DMS53 treated with DMSO at 0.1 percent for 48 hours (cell line): ENCODE results near the gene DNHD1.

ENCODE experiments used
- DNase-seq: peaks from one replicate; lab custom pipeline; 2025; ENCODE audit not compliant: unreplicated experiment; lab: John Stamatoyannopoulos, UW

The DNHD1 gene

DNA sequence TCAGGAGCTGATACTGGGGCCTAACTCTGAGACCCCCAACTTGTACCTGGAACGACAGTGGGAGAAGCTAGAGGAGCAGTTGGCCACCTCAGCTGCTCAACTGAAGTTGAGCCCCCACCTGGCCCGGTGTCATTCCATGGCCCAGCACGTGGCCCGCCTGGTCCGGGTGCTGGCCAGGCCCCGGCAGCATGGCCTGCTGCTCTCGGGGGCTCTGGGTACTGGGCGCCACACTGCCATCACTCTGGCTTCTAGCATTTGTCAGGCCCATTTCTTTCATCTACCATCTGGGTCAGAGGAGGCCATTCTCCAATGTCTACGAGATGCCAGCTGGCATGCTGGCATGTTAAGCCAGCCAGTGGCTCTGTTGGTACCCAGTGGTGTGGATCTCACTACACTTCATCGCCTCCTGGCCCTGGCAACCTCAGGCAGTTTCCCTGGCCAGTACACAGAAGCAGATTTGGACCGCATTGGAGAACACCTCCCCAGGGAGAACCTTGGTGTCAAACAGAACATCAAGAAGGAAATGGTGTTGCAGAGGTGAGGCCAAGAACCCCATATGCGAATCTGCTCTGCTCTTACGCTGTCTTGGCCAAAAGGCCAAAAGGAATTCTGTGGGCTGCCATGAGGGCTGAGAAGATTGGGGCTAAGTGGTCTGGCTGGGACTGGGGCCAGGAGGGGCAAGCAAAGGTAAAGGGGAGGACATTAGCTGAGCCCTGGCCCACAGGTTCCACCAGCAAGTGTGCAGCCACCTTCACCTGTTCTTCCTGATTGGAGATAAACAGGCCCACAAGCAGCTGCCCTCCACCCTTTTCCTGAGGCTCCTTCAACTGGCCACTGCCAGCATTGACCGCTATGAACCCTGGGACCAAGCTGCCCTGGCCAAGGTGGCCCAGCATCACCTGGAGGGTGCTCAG, 60.9 kb downstream of the DNHD1 start:
- DNase-seq, result no peak

DNA sequence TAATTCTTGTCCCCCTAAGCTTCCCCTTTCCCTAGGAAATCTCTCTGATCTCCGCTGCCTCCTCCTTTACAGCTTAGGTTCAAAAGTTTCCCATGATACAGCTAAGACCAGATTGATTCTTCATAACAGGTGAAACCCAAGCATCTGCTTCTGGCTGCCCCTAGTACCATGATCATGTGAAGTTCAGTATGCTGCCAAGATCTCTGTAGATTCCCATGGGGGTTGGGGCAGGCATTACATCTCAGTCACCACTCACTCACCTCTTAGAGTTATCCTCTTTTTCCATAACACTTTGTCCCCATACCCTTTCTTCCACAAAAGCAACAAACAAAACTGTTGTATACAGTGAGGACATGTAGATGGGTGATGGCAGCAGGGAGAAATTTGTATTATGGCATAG, 62.3 kb downstream of the DNHD1 start:
- no peak for DNase-seq

DNA sequence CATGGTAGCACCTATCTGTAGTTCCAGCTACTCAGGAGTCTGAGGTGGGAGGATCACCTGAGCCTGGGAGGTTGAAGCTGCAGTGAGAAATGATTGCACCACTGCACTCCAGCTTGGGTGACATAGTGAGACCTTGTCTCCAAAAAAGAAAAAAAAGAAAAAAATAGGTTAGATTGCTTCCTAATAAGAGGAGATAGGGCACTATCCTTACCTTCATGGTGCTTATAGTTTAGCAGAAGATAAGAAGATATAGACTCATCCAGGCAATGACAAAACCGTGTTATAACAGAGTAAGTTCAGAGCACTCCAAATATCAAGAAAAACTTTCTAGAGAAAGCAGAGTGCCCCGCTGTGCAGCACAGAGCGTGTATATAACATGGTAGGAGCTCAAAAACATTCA, 64.2 kb downstream of the DNHD1 start:
- DNase-seq, result no peak

DNA sequence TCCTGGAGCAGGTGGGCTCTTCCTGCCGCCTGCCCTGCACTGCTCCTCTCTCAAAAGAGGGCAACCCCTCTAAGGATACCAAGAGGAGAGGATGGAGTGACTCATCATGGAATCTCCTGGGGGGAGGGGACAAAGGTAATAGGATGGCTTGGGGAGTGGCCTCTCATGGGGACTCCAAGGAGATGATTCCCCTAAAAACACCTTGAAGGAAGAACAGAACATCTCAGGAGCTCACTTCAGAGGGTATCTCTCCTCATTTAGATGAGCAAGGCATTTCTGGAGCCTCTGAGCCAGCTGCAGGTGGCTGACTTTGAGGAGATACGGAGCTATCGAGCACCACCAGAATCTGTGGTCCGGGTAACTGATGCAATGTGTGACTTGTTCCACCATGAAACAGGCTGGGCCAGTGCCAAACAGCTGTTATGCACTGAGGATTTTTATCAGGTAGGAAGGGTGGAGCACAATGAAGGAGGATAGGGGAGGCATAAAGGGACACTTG, 66.1 kb downstream of the DNHD1 start:
- DNase-seq, result no peak

DNA sequence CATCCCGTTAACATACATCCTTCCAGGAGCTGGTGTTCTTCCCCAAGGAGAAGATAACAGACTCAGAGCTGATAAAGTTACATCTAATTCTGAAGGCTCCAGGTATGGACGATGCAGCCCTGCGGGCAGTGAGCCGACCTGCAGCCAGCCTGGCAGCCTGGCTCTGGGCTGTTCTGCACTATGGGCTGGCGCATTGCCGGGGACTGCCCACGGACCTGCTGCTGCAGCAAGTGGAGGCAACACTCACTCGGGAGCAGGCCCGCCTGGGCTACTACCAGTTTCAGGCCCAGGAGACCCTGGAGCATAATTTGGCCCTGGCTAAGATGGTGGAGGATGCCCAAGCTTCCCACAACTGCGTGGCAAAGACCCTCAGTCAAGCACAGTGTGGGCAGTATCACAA, 66.6 kb downstream of the DNHD1 start:
- no peak for DNase-seq

DNA sequence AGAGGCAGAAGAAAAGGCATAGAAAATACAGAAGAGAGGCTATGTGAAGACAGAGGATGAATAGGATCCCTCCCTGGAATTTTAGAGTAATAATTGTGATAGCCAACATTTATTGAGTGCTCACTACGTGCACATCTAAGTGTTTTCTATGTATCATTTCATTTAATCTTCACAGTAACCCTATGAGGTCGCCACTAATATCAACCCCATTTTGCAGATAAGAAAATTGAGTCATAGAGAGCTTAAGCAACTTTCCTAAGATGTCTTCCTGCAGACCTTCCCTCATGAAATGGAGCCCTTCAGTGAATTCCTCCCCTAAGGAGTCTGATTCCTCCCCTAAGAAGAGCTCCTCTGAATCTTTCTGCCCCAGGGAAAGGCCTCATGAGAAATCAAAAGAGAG, 68.2 kb downstream of the DNHD1 start:
- DNase-seq, result no peak

DNA sequence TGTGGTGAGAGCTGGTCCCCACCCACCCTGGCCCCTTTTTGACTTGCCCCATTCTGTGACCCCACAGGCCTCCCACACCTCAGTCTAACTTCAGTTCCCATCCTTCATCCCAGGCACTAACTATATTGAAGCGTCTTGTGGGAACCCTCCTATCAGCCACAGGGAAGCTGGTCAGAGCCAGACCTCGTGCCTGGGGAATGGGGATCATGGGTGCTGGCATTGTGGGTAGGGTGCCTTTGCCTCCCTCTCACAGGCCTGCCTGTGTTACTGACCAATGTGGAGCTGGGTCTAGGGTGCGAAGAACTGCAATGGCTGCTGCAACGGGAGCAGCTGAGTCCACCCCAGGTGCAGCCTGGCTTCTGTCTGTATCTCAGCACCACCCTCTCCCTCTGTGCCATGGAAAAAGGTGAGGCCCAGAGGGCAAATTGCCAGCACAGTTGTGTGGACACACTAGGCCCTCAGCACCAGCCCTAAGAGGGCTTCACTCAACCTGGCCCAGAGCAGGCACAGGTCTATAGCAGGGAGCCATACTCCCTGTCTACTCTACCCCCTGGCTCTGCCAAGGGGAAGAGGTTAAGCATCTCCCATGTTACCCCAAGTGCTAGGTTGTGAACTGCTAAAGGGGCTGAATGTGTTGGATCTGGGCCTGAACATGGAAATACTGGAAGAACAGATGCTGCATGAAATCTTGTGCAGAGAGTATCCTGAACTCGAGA, 69.1 kb downstream of the DNHD1 start:
- no peak for DNase-seq

DNA sequence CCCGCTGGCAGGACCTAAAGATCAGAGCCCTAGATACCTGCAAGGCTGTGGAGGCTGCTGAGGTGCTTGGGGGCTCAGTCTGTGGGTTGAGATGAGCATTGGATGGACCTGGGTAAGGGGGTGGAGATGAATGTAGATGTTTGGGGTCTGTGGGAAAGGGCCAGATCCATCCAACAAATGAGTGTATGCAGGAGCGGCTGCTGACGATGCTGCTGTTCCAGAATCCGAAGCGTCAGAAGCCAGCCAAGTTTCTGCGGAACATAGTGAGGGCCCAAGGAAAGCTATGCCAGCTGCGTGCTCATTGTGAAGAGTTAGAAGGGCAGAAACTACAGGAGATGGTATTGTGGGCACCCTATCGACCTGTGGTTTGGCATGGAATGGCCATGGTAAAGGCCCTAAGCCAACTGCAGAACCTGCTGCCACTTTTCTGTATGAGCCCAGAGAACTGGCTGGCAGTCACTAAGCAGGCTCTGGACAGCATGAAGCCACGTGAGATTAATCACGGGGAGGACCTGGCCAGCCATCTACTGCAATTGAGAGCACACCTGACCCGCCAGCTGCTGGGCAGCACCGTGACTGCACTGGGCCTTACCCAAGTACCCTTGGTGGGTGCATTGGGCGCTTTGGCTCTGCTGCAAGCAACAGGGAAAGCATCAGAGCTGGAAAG, 69.8 kb downstream of the DNHD1 start:
- no peak for DNase-seq

DNA sequence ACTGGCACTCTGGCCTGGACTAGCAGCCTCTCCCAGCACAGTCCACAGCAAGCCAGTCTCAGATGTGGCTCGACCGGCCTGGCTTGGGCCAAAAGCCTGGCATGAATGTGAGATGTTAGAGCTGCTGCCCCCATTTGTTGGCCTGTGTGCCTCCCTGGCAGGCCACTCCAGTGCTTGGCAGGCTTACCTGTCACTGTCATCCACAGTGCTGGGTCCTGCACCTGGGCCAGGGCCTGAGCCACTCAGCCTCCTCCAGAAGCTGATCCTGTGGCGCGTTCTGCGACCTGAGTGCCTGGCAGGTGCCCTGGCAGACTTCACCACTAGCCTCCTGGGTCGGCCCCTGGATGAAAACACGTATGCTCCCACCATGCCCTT, 70.3 kb downstream of the DNHD1 start:
- DNase-seq, result no peak

DNA sequence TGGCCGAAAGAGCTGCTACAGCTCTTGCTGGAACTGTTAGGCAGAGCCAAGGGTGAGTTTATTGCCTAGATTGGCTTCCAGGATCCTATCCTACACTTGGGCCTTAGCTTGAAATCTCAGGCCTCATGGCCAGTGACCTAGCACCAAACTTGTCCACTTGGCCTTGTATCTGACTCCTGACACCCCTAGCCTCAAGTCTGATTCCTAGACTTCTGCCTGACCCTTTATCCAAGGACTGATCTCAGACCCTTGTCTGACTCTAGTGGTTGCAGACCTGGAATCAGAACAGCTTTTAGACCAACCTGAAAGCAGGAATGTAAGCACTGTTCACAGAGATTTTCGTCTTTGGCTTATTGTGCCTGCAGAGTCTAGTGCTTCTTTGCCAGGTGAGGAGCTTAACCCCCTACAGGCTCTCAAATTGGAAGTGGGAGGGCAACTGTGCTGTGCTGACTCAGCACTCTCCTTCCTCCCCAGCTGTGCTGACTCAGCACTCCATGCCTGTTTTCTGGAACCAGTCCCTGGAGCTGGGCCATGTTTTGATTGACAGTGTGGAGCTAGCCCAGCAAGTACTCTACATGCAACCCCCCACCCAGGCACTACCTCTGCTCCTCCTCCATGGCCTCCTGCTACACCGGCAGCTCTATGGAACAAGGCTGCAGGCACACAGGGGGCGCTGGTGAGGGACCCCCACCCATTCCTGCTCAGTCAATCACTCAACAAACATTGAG, 71.3 kb downstream of the DNHD1 start:
- no peak for DNase-seq

DNA sequence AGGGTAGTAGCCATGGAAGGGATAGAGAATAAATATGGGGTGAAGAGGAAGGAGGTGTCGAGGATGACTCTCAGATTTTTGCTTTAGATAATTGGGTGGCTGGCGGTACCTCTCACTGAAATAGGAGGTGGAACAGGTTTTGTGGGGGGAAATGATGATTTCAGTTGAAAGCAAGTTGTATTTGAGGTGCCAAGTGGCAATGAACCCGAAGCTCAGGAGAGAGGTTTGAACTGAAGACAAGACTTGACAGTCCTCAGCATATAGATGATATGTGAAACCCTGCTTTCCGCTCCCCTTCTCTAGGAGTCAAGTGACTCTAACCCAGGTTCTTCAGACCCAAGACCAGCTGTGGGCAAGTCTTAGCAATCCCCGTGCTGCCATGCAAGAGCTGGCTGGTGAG, 72.6 kb downstream of the DNHD1 start:
- DNase-seq, result no peak

DNA sequence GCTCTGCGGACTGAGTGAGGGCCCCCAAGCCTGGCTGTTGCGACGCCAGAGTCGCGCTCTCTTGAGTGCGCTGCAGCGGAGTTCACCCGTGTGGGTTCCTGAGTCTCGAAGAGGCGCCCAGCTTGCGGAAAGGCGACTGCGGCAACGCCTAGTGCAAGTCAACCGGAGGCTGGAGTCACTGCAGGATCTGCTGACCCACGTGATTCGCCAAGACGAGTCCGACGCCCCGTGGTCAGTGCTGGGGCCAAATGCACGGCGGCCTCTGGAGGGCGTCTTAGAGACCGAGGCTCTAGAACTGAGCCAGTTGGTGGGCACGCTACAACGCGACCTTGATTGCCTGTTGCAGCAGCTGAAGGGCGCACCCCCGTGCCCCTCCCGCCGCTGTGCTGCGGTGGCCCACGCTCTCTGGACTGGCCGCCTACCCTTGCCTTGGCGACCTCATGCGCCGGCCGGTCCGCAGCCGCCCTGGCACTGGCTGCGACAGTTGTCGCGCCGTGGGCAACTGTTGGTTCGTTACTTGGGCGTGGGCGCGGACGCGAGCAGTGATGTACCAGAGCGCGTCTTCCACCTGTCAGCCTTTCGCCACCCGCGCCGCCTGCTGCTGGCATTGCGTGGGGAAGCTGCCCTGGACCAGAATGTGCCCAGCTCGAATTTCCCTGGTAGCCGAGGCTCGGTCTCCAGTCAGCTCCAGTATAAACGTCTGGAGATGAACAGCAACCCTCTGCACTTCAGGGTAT, 73.8 kb downstream of the DNHD1 start:
- no peak for DNase-seq

DNA sequence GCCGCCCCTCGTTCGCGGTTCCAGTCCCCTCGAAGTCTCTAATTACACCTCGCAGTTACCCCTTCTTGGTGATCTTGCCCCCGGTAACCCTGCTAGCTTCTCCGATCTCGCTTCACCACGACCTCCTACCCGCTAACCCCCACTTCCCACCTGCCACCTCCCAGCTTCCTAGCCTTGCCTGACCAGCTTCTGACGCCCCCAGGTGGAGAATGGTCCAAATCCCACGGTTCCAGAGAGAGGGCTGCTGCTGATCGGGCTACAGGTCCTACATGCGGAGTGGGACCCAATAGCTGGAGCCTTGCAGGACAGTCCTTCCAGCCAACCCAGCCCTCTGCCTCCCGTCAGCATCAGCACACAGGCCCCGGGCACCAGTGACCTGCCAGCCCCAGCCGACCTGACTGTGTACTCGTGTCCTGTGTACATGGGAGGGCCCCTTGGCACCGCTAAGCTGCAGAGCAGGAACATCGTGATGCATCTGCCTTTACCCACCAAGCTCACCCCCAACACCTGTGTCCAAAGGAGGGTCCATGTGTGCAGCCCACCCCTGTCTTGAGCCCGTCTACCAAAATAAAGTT, 74.4 kb downstream of the DNHD1 start:
- no peak for DNase-seq

DNA sequence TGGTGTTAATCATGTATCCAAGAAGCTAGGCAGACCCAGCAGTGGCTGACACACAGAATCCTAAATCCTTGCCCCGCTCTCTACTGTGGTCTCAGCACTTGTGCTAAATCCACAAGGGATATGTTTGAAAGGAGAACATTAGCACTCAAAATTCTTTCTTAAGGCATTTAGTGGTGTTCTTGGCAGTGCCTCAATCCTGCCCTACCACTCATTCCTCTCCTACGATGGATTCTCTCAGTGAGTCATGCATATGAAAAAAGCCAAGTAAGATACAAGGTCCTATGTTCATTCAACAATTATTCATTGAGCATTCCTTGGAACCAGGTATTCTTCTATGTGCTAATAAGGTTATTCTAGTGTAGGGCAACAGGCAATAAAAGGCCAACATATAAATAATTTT, 75.1 kb downstream of the DNHD1 start:
- no peak for DNase-seq

DNA sequence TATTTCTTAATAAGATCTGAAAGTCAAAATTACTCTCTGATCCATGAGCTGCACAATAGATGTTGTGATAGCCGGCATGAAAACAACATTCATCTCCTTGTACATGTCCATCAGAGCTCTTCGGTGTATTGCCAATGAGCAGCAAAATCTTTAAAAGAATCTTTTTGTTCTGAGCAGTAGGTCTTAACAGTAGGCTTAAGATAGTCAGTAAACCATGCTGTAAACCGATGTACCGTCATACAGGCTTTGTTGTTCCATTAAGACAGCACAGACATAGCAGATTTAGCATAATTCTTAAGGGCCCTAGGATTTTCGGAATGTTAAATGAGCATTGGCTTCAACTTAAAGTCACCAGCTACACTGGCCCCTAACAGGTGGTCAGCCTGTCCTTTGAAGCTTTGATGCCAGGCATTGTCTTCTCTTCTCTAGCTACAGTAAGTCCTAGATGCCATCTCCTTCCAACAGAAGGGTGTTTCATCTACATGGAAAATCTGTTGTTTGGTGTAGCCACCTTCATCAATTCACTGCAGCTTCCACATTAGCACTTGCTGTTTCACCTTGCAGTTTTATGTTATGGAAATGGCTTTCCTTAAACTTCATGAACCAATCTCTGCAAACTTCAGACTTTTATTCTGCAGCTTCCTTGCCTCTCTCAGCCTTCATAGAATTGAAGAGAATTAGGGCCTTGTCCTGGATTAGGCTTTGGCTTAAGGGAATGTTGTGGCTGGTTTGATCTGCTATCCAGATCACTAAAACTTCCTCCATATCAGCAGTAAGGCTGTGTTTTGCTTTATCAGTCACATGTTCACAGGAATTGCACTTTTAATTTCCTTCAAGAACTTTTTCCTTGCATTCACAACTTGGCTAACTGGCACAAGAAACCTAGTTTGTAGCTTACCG, 78.0 kb downstream of the DNHD1 start:
- no peak for DNase-seq

DNA sequence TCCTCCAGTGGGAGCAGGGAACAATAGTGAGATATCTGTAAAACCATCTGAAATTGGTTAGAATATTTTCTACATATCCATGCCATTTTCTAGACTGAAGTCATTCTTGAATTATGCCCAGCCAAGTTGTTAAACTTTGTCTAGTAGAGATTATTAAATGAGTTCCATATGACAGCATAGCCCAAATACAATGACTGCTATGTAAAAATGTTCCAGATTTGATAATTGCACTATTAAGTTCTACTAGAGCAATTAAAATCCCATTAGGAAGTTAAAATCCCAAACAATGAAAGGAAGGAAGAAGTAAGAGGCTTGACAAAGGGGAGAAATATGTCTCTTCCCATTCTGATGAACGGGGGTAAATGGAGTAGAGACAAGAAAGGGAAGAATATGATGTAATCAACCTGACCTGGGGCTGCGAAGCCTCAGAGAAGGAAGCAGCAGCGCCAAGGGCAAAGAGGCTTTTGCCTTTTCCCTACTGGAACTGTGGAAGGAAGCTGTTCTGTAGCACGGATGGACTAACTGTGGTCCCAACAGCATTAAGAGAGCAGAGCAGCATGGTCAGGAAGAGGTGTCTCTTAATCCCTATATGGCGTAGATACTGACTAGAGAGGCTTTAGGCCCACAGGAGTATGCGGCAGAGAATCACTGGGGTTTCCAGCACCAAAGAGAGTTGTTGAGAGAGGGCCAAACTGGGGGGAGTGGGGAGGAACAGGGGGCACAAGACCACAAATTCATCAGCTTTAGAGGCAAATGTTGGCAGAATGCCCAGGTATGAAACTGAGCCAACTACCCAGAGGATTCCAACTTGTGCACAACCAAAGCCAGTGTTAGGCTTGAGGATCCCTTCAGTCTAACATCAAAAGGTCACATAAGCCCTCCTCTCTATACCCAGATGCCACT, 79.6 kb downstream of the DNHD1 start:
- DNase-seq, result no peak

DNA sequence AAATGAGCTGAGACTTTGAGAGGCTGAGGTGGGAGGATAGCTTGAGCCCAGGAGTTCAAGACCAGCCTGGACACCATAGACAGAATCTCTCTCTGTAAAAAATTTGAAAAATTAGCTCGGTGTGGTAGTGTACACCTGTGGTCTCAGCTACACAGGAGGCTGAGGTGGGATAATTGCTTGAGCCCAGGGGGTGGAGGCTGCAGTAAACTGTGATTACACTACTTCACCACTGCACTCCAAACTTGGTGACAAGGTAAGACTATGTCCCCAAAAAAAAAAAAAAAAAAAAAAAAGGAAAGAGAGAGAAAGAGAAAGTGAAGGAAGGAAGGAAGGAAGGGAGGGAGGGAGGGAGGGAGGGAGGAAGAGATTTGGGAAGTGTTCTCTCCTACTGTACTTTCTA, 81.1 kb downstream of the DNHD1 start:
- no peak for DNase-seq

DNA sequence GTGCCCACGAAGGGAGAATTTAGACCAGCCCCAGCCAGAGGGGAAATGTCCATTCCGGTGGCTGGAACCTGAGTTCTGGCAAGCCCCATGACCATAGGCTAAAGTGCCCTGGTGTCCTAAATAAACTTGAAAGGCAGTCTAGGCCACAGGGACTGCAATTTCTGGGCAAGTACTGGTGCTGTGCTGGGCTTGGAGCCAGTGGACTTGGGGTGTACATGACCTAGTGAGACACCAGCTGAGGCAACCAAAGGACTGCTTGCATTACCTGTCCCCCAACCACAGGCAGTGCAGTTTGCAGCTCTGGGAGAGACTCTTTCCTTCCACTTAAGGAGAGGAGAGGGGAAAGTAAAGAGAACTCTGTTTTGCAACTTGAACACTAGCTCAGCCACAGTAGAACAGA, 82.6 kb downstream of the DNHD1 start:
- DNase-seq, result no peak
